Kidney (tissue), 14 donors: ENCODE results near the gene KHDRBS2. TPM values are rescaled to one million over a fixed set of nuclear protein-coding genes. Genes with fewer than 3 reads are reported as not detected.

ENCODE experiments used
- DNase-seq, 5 donors: peaks; one replicate each; pipeline ENCODE4 v3.0.0-alpha.2; 2013 to 2020
- FAIRE-seq: peaks from 2 replicates; lab custom pipeline; 2012; peaks lifted over from hg19 to GRCh38; lab: Jason Lieb, UNC
- H3K27ac ChIP-seq, 2 donors: one replicate each; pipeline ENCODE4 v1.7.0; 2013; ENCODE audit warnings: low read depth in 2 of 2, low read length in 2 of 2, inconsistent platforms in 1 of 2
- H3K27me3 ChIP-seq: one replicate; pipeline ENCODE4 v1.7.1; 2013; ENCODE audit warnings: low read length, inconsistent platforms; ENCODE audit not compliant: control insufficient read depth, insufficient read depth
- H3K36me3 ChIP-seq, 3 donors: one replicate each; pipeline versions ENCODE4 v1.7.0 to v1.7.1; 2013; ENCODE audit warnings: low read length in 3 of 3, control low read depth in 1 of 3, inconsistent platforms in 1 of 3; ENCODE audit not compliant: insufficient read depth in 3 of 3, control insufficient read depth in 2 of 3
- H3K4me1 ChIP-seq, 3 donors: one replicate each; pipeline versions ENCODE4 v1.7.0 to v1.7.1; 2013; ENCODE audit warnings: low read length in 3 of 3, inconsistent platforms in 1 of 3, low read depth in 1 of 3; ENCODE audit not compliant: control insufficient read depth in 2 of 3, insufficient read depth in 2 of 3
- H3K4me3 ChIP-seq, 3 donors: one replicate each; pipeline versions ENCODE4 v1.7.0 to v1.8.1; 2013; ENCODE audit warnings: low read length in 3 of 3, control low read depth in 1 of 3, inconsistent platforms in 1 of 3
- H3K9ac ChIP-seq, 3 donors: one replicate each; pipeline versions ENCODE4 v1.7.0 to v1.7.1; 2013; ENCODE audit warnings: low read length in 3 of 3, control low read depth in 1 of 3, inconsistent platforms in 1 of 3
- H3K9me3 ChIP-seq, 3 donors: one replicate each; pipeline versions ENCODE4 v1.7.0 to v1.7.1; 2013; ENCODE audit warnings: low read length in 3 of 3, control low read depth in 1 of 3, inconsistent platforms in 1 of 3; ENCODE audit not compliant: control insufficient read depth in 2 of 3, insufficient read depth in 1 of 3
- CTCF ChIP-seq: IDR thresholded peaks from 3 replicates; pipeline ENCODE4 v1.5.1; 2012; ENCODE audit warnings: mild to moderate bottlenecking, moderate library complexity, borderline replicate concordance; ENCODE audit not compliant: insufficient read depth; ENCODE audit errors: extremely low read depth
- intact Hi-C: fragments of 100-400 bp; cut with DNase I; formaldehyde crosslinking; loops from one replicate; pipeline ENCODE4 v1.11.1; 2022
- polyA plus RNA-seq: library from polyadenylated mRNA; stranded (reverse); fragments of 350-450 nt; fragmentation: Illumina TruSeq; extraction: RNeasy Lipid Tissue Mini Kit (QIAGEN cat#74804); gene quantifications from one replicate; pipeline ENCODE4 v1.2.3, GENCODE V29; 2014; ENCODE audit warnings: low read depth, low replicate concordance; ENCODE audit not compliant: insufficient read depth
- total RNA-seq: library from RNA; stranded (reverse); fragmentation: NEBNext Ultra II Directional; extraction: Animal tissue kit (Norgen Biotek cat#: 25700); gene quantifications from one replicate; pipeline ENCODE4 v1.2.1, GENCODE V29; 2021
- donor health status: control.
- donor health status: control.
- donor health status: control.
- donor health status: control.
- donor health status: control.
- donor health status: DM: yes; HTN: yes; CAD: no.
- donor health status: Normal renal cell carcinoma (clear cell type).

KHDRBS2 gene
- total and polyA plus RNA-seq, 2 donors from 2014 or later = 0.76 TPM; not detected in 1

GRCh38 chr6:62283796-62284411 is 2.1 kb downstream of the KHDRBS2 start:
- Histone ChIP-seq H3K9me3 (no peaks in the 10 kb centered on the region), H3K4me1 (peaks cover 0 to 2% (median 0%) of the 10 kb centered on the region in 3 donors), H3K36me3 (no peaks in the 10 kb centered on the region), H3K4me3 (no peak overlapping the region), H3K27me3 (peaks cover 8% of the 10 kb centered on the region), H3K27ac (no peak overlapping the region), H3K9ac (no peak overlapping the region)
- TF ChIP-seq CTCF = peak; percentile 37
- FAIRE-seq = peak; percentile 60
- DNase-seq = peak in 2 of 5 donors; percentile 68 to 69
- intact Hi-C loops = no loop called here

- Histone ChIP-seq H3K27ac (no peak overlapping the region), H3K9ac (no peak overlapping the region), H3K36me3 (no peaks in the 10 kb centered on the region), H3K4me1 (peaks cover 0 to 2% (median 0%) of the 10 kb centered on the region in 3 donors), H3K27me3 (peaks cover 8% of the 10 kb centered on the region), H3K9me3 (no peaks in the 10 kb centered on the region), H3K4me3 (peak overlapping the region in 2 of 3 donors; percentile 6)
- intact Hi-C loops = no loop called here
- TF ChIP-seq CTCF = no peak
- FAIRE-seq (no peak), DNase-seq (no peak)
These were observed 2.7 kb downstream of the KHDRBS2 start for GRCh38 chr6:62283365-62283764.

GRCh38 chr6:62280099-62280498 is 5.9 kb downstream of the KHDRBS2 start:
- Histone ChIP-seq H3K9ac (no peak overlapping the region), H3K27me3 (peaks cover 1% of the 10 kb centered on the region), H3K9me3 (no peaks in the 10 kb centered on the region), H3K4me1 (no peaks in the 10 kb centered on the region), H3K36me3 (no peaks in the 10 kb centered on the region), H3K27ac (no peak overlapping the region), H3K4me3 (no peak overlapping the region)
- no peak for TF ChIP-seq CTCF
- DNase-seq (no peak), FAIRE-seq (no peak)
- intact Hi-C loops = no loop called here
